ENCODE results near the gene ZFYVE26. TPM values are rescaled to one million over a fixed set of nuclear protein-coding genes. Genes with fewer than 3 reads are reported as not detected.

The ZFYVE26 gene
- total RNA-seq, 1 experiment from 2014 or later: 19.9 TPM

DNA sequence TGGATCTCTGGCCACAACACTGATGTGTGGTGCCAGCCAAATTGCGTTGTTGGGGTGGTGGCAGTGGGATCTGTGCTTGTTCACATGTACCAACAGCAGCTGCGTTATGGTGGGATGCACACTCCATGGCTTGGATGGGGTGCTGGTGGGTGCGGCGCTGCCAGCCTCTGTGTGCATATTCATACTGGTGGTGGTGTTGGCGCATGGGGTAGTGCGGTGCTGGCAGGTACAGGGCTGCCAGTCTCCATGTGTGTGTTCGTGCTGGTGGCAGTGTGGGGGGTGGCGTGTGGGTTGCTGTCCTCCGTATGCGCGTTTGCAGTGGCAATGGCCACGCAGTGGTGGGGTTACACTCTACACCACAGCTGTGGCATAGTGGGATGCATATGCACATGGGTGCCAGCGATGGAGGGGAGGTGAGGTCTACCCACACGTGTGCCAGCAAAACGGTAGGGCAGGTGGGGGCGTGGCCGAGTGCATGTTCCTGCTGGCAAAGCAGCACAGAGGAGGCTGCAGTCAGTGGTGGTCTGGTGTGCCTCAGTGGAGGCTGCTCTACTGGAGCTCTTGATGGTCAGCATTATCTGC is 29.7 kb upstream of the ZFYVE26 start:
- Histone ChIP-seq H3K4me2 (ENCODE audit: insufficient read depth, insufficient read length, low read length) (no peak overlapping the region), H3K14ac (ENCODE audit: insufficient read depth, low read length) (no peak overlapping the region), H3K79me2 (ENCODE audit: insufficient read depth, low read length) (no peaks in the 10 kb centered on the region), H2BK5ac (ENCODE audit: insufficient read length, low read length) (no peak overlapping the region), H2BK120ac (ENCODE audit: low read depth, low read length, poor library complexity, severe bottlenecking) (no peak overlapping the region), H4K5ac (ENCODE audit: insufficient read length, low read depth, low read length) (no peak overlapping the region), H3K18ac (ENCODE audit: insufficient read length, low read depth, low read length) (no peak overlapping the region), H3K27ac (ENCODE audit: insufficient read length, low read depth, low read length) (no peak overlapping the region), H2BK15ac (ENCODE audit: low read depth, low read length) (no peak overlapping the region), H3K23me2 (ENCODE audit: insufficient read length, low read depth, low read length, poor library complexity, severe bottlenecking) (no peaks in the 10 kb centered on the region), H2BK12ac (ENCODE audit: insufficient read length, low read depth, low read length) (no peak overlapping the region), H3K9ac (ENCODE audit: extremely low read depth, insufficient read length, low read length) (no peak overlapping the region), H3K23ac (ENCODE audit: insufficient read length, low read depth, low read length) (no peak overlapping the region), H3T11ph (ENCODE audit: low read length) (no peak overlapping the region), H3K4me1 (ENCODE audit: insufficient read depth, low read length) (no peaks in the 10 kb centered on the region), H4K8ac (replicated peaks; ENCODE audit: insufficient read length, low read depth, low read length) (no peak overlapping the region), H2AK5ac (ENCODE audit: insufficient read length, low read length) (no peak overlapping the region), H4K20me1 (ENCODE audit: control insufficient read depth, insufficient read depth, insufficient read length) (no peaks in the 10 kb centered on the region), H3K79me1 (ENCODE audit: insufficient read depth, low read depth, low read length, poor library complexity, severe bottlenecking) (no peaks in the 10 kb centered on the region), H4K91ac (ENCODE audit: insufficient read length, low read depth, low read length) (no peak overlapping the region), H3K27me3 (ENCODE audit: insufficient read depth, low read length) (no peaks in the 10 kb centered on the region), H3K4ac (ENCODE audit: low read depth, low read length) (no peak overlapping the region), H2BK20ac (ENCODE audit: low read depth, low read length, poor library complexity, severe bottlenecking) (no peak overlapping the region), H3K56ac (ENCODE audit: insufficient read length, low read depth, low read length) (no peak overlapping the region), H3K9me3 (ENCODE audit: control insufficient read depth, low read depth, low read length) (no peaks in the 10 kb centered on the region), H2AFZ (ENCODE audit: low read length) (no peak overlapping the region)
- WGBS (ENCODE audit: extremely low coverage, insufficient read length, low lambda C conversion rate): no CpG with 5 or more reads among the region's 17 CpGs
- no peak overlapping the region for H3K27ac Mint-ChIP-seq
- no peak overlapping the region for H3K4me3 Mint-ChIP-seq
- H3K36me3 Mint-ChIP-seq (ENCODE audit: insufficient read depth in 1 of 3, low read depth in 3 of 3): peaks cover 7 to 20% (median 8%) of the 10 kb centered on the region in 3 experiments; a peak in 5 of 7 replicates
- H3K9me3 Mint-ChIP-seq: peaks cover 7 to 12% of the 10 kb centered on the region in 2 experiments; a peak in 4 of 5 replicates
- DNase-seq: no peak
- no peak for TF ChIP-seq CTCF (conservative IDR thresholded peaks at IDR 0.05)
- H3K27me3 Mint-ChIP-seq (ENCODE audit: low read depth): no peaks in the 10 kb centered on the region
- H3K4me1 Mint-ChIP-seq: no peaks in the 10 kb centered on the region

Data from H9 (cell line).